Measurements from ENCODE around the gene CALN1. TPM values are rescaled to one million over a fixed set of nuclear protein-coding genes. Genes with fewer than 3 reads are reported as not detected.

Gene CALN1
- total RNA-seq, 4 donors from 2014 or later: under 0.01 to 1.2 (median 0.22) TPM; not detected in 1

DNA sequence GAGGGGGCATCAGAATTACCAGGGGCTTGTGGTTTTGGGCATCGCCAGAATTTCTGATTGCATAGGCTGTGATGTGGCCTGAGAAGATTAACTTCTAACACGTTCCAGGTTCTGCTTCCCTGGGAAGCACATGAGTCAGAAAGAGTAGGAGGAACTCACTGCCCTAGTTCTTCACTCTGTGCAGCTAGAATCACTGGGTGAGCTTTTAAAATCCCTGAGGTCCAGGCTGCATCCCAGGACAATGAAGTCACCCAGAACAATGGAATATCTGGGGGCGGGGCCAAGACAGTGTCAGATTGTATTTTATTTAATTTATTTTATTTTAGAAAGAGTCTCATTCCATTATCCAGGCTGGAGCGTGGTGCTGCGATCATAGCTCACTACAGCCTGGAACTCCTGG is 636.5 kb downstream of the CALN1 start:
- H3K9me3 ChIP-seq: no peaks in the 10 kb centered on the region
- no peaks in the 10 kb centered on the region for H3K36me3 ChIP-seq
- no peak overlapping the region for H3K27ac ChIP-seq
- H3K4me3 ChIP-seq: no peak overlapping the region
- 80 to 83% methylated on average over 5 of the region's 5 CpGs for WGBS, 2 donors
- peaks cover 0 to 5% (median 0%) of the 10 kb centered on the region in 4 donors for H3K4me1 ChIP-seq
- H3K27me3 ChIP-seq: no peaks in the 10 kb centered on the region
- no peak for TF ChIP-seq EP300 (IDR thresholded peaks at IDR 0.05)
- TF ChIP-seq, protein P1, sequence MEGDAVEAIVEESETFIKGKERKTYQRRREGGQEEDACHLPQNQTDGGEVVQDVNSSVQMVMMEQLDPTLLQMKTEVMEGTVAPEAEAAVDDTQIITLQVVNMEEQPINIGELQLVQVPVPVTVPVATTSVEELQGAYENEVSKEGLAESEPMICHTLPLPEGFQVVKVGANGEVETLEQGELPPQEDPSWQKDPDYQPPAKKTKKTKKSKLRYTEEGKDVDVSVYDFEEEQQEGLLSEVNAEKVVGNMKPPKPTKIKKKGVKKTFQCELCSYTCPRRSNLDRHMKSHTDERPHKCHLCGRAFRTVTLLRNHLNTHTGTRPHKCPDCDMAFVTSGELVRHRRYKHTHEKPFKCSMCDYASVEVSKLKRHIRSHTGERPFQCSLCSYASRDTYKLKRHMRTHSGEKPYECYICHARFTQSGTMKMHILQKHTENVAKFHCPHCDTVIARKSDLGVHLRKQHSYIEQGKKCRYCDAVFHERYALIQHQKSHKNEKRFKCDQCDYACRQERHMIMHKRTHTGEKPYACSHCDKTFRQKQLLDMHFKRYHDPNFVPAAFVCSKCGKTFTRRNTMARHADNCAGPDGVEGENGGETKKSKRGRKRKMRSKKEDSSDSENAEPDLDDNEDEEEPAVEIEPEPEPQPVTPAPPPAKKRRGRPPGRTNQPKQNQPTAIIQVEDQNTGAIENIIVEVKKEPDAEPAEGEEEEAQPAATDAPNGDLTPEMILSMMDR (IDR thresholded peaks at IDR 0.05): no peak
- DNase-seq (ENCODE audit: low spot score in 2 of 2): no peak

- WGBS, 2 donors: 71 to 73% methylated on average over 3 of the region's 3 CpGs
- TF ChIP-seq, protein P1 (IDR thresholded peaks at IDR 0.05): no peak
- TF ChIP-seq EP300 (IDR thresholded peaks at IDR 0.05) (no peak), POLR2A (IDR thresholded peaks at IDR 0.05) (no peak)
- H3K4me1 ChIP-seq: no peaks in the 10 kb centered on the region
Observed at GRCh38 chr7:71772779-71773178, 639.4 kb downstream of the CALN1 start.

GRCh38 chr7:71770269-71770907 is 641.8 kb downstream of the CALN1 start:
- Histone ChIP-seq H3K4me3 (no peak overlapping the region), H3K4me1 (no peaks in the 10 kb centered on the region), H3K27me3 (no peaks in the 10 kb centered on the region), H3K9me3 (peaks cover 0 to 3% (median 0%) of the 10 kb centered on the region in 4 donors), H3K36me3 (no peaks in the 10 kb centered on the region), H3K27ac (no peak overlapping the region)
- no peak for DNase-seq (ENCODE audit: low spot score in 2 of 2)
- 78 to 84% methylated on average over 11 of the region's 11 CpGs for WGBS, 2 donors
- TF ChIP-seq, protein P1 (IDR thresholded peaks at IDR 0.05): no peak
- TF ChIP-seq EP300 (IDR thresholded peaks at IDR 0.05) (no peak), POLR2A (IDR thresholded peaks at IDR 0.05) (no peak)

More at GRCh38 chr7:71772779-71773178, 639.4 kb downstream of the CALN1 start:
- Histone ChIP-seq H3K27ac (no peak overlapping the region), H3K36me3 (no peaks in the 10 kb centered on the region), H3K4me3 (no peak overlapping the region), H3K9me3 (no peaks in the 10 kb centered on the region), H3K27me3 (no peaks in the 10 kb centered on the region)
- no peak for DNase-seq (ENCODE audit: low spot score in 2 of 2)

DNA sequence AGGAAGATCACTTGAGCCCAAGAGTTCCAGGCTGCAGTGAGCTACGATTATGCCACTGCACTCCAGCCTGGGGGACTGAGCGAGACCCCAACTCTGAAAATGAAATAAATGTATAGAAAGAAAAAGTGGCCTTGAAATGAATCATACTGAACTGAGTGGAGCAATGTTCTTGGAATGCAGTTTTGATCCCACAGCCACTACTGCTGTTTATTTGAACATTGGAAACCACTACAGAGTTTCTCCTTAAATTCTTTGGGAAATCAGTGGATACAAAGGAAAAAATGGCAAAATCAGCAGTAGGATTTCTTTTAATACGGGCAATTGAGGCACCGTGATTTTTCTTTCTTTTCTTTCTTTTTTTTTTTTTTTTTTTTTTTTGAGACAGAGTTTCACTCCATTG is 642.8 kb downstream of the CALN1 start:
- no peak overlapping the region for H3K27ac ChIP-seq
- TF ChIP-seq, protein P1 (IDR thresholded peaks at IDR 0.05): no peak
- TF ChIP-seq EP300 (IDR thresholded peaks at IDR 0.05) (no peak), POLR2A (IDR thresholded peaks at IDR 0.05) (no peak)

GRCh38 chr7:71768450-71768849 is 643.7 kb downstream of the CALN1 start:
- Histone ChIP-seq H3K4me1 (no peaks in the 10 kb centered on the region), H3K4me3 (no peak overlapping the region), H3K9me3 (peaks cover 0 to 3% (median 0%) of the 10 kb centered on the region in 4 donors), H3K36me3 (no peaks in the 10 kb centered on the region), H3K27ac (no peak overlapping the region), H3K27me3 (no peaks in the 10 kb centered on the region)
- WGBS, 2 donors: 43 to 46% methylated on average over 2 of the region's 2 CpGs
- no peak for TF ChIP-seq POLR2A (IDR thresholded peaks at IDR 0.05)
- TF ChIP-seq, protein P1 (IDR thresholded peaks at IDR 0.05): no peak
- TF ChIP-seq EP300 (IDR thresholded peaks at IDR 0.05): no peak
- no peak for DNase-seq (ENCODE audit: low spot score in 2 of 2)

More for the DNA sequence above, 642.8 kb downstream of the CALN1 start:
- no peak for DNase-seq (ENCODE audit: low spot score in 2 of 2)
- peaks cover 0 to 3% (median 0%) of the 10 kb centered on the region in 4 donors for H3K9me3 ChIP-seq
- no peak overlapping the region for H3K4me3 ChIP-seq
- H3K27me3 ChIP-seq: no peaks in the 10 kb centered on the region
- WGBS, 2 donors: 89 to 93% methylated on average over 4 of the region's 4 CpGs
- no peaks in the 10 kb centered on the region for H3K36me3 ChIP-seq
- no peaks in the 10 kb centered on the region for H3K4me1 ChIP-seq
